Smooth muscle cell (in vitro differentiated cells): ENCODE results near the gene DNAH17. TPM values are rescaled to one million over a fixed set of nuclear protein-coding genes. Genes with fewer than 3 reads are reported as not detected.

Experiments
- DNase-seq: peaks from one replicate; lab custom pipeline; 2025; ENCODE audit not compliant: unreplicated experiment; lab: John Stamatoyannopoulos, UW
- H2AFZ ChIP-seq: fragments of 200-600 bp; sonication (generic); 2 replicates; pipeline ENCODE4 v1.6.0; 2016; ENCODE audit warnings: antibody characterized with exemption, low read depth, mild to moderate bottlenecking
- H3F3A ChIP-seq: fragments of 200-600 bp; sonication (generic); 2 replicates; pipeline ENCODE4 v1.6.0; 2017; ENCODE audit warnings: antibody characterized with exemption, low read depth
- H3K27ac ChIP-seq: fragments of 200-600 bp; sonication (generic); 2 replicates; pipeline ENCODE4 v1.5.1; 2016; ENCODE audit warnings: low read depth, mild to moderate bottlenecking
- H3K27me3 ChIP-seq: fragments of 200-600 bp; sonication (generic); 2 replicates; pipeline ENCODE4 v1.6.1; 2016; ENCODE audit warnings: low read depth, mild to moderate bottlenecking
- H3K36me3 ChIP-seq: fragments of 200-600 bp; sonication (generic); 2 replicates; pipeline ENCODE4 v1.5.1; 2016; ENCODE audit warnings: low read depth
- H3K4me1 ChIP-seq: fragments of 200-600 bp; sonication (generic); 2 replicates; pipeline ENCODE4 v1.5.1; 2016; ENCODE audit warnings: low read depth
- H3K4me2 ChIP-seq: fragments of 200-600 bp; sonication (generic); 2 replicates; pipeline ENCODE4 v1.6.0; 2016; ENCODE audit warnings: mild to moderate bottlenecking
- H3K4me3 ChIP-seq: fragments of 200-600 bp; sonication (generic); 2 replicates; pipeline ENCODE4 v1.5.1; 2016; ENCODE audit warnings: mild to moderate bottlenecking
- H3K79me2 ChIP-seq: fragments of 200-600 bp; sonication (generic); 2 replicates; pipeline ENCODE4 v1.6.0; 2016; ENCODE audit warnings: low read depth, mild to moderate bottlenecking
- H3K9ac ChIP-seq: fragments of 200-600 bp; sonication (generic); 2 replicates; pipeline ENCODE4 v1.6.0; 2016; ENCODE audit warnings: low read depth
- H3K9me3 ChIP-seq: fragments of 200-600 bp; sonication (generic); replicated peaks from 2 replicates; pipeline ENCODE4 v1.5.1; 2016; ENCODE audit warnings: low read depth
- H4K20me1 ChIP-seq: fragments of 200-600 bp; sonication (generic); 2 replicates; pipeline ENCODE4 v1.6.0; 2016; ENCODE audit warnings: low read depth
- WGBS: methylation state at CpG from one replicate; pipeline ENCODE4 v1.1.7; 2016; ENCODE audit warnings: low lambda C conversion rate; 5-methylcytosine and 5-hydroxymethylcytosine counted together
- polyA plus RNA-seq: library from polyadenylated mRNA; unstranded; fragments of >200 nt; fragmentation: Nextera tagmentation; extraction: Ambion mirVana; gene quantifications from 2 replicates; pipeline ENCODE4 v1.2.1, GENCODE V29; 2016
- total RNA-seq: library from RNA; depleted of rRNA; stranded (reverse); fragments of >200 nt; gene quantifications from 2 replicates; pipeline ENCODE4 v1.2.3, GENCODE V29; 2014
- TF ChIP-seq, protein P1 (sequence below): fragments of 200-600 bp; sonication (generic); IDR thresholded peaks from 2 replicates; pipeline ENCODE4 v1.5.1; 2017; ENCODE audit warnings: borderline replicate concordance, mild to moderate bottlenecking, antibody characterized with exemption; ENCODE audit not compliant: insufficient read depth, poor library complexity, severe bottlenecking

Gene DNAH17
- total and polyA plus RNA-seq, 2 experiments from 2014 or later = 0.18 to 0.98 TPM

DNA sequence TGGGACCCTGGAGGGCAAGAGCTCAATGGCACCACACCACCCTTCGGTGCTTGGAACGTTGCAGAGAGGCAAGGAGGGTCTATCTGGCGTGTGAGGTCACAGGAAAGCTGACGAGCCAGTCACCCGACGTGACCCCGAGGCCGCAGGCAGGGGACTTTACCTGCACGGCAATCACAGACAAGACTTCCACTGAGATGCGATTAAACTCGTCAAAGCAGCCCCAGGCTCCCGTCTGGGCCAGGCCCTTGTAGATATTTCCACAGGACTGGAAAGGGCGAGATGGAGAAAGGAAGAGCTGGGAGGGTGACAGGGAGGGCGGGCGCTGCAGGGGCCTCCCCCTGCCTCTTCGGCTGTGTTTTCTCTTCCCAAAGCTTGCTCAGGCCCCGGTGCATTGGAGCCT is 78.3 kb downstream of the DNAH17 start:
- Histone ChIP-seq H3K27me3 (no peaks in the 10 kb centered on the region), H3K4me3 (no peak overlapping the region), H3K4me1 (no peaks in the 10 kb centered on the region), H3K9ac (no peak overlapping the region), H2AFZ (no peak overlapping the region), H3K9me3 (no peaks in the 10 kb centered on the region), H3K79me2 (no peaks in the 10 kb centered on the region), H3K27ac (no peak overlapping the region), H4K20me1 (no peaks in the 10 kb centered on the region), H3F3A (no peaks in the 10 kb centered on the region), H3K4me2 (no peak overlapping the region), H3K36me3 (no peaks in the 10 kb centered on the region)
- TF ChIP-seq, protein P1, sequence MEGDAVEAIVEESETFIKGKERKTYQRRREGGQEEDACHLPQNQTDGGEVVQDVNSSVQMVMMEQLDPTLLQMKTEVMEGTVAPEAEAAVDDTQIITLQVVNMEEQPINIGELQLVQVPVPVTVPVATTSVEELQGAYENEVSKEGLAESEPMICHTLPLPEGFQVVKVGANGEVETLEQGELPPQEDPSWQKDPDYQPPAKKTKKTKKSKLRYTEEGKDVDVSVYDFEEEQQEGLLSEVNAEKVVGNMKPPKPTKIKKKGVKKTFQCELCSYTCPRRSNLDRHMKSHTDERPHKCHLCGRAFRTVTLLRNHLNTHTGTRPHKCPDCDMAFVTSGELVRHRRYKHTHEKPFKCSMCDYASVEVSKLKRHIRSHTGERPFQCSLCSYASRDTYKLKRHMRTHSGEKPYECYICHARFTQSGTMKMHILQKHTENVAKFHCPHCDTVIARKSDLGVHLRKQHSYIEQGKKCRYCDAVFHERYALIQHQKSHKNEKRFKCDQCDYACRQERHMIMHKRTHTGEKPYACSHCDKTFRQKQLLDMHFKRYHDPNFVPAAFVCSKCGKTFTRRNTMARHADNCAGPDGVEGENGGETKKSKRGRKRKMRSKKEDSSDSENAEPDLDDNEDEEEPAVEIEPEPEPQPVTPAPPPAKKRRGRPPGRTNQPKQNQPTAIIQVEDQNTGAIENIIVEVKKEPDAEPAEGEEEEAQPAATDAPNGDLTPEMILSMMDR = no peak
- 61% methylated on average over 14 of the region's 17 CpGs for WGBS
- DNase-seq = no peak

DNA sequence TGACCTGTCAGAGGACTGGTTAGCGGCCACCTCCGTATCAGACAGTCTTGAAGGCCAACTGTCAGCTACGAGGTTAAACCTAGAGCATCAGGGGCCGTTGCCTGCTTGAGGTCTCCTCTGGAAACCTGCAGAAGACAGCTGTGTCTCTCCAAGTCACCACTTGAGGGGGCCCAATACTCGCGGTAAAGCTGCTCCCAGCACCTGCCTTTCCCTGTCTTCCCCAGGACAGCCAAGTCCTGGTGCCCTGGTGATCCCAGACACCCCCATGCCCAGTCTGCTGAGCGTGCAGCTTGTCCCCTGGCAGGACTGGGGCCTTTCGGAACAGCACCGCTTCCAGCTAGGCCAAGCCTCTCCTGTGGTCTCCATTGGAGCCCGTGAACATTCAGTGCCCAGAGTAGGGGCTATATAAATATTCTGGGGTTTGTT is 80.1 kb downstream of the DNAH17 start:
- DNase-seq = peak; percentile 25
- TF ChIP-seq, protein P1 = peak; percentile 78
- Histone ChIP-seq H3K27me3 (no peaks in the 10 kb centered on the region), H3F3A (no peaks in the 10 kb centered on the region), H4K20me1 (no peaks in the 10 kb centered on the region), H3K4me3 (no peak overlapping the region), H3K27ac (no peak overlapping the region), H2AFZ (no peak overlapping the region), H3K9ac (no peak overlapping the region), H3K4me1 (no peaks in the 10 kb centered on the region), H3K36me3 (no peaks in the 10 kb centered on the region), H3K4me2 (no peak overlapping the region), H3K9me3 (no peaks in the 10 kb centered on the region), H3K79me2 (no peaks in the 10 kb centered on the region)
- 26% methylated on average over 10 of the region's 10 CpGs for WGBS

DNA sequence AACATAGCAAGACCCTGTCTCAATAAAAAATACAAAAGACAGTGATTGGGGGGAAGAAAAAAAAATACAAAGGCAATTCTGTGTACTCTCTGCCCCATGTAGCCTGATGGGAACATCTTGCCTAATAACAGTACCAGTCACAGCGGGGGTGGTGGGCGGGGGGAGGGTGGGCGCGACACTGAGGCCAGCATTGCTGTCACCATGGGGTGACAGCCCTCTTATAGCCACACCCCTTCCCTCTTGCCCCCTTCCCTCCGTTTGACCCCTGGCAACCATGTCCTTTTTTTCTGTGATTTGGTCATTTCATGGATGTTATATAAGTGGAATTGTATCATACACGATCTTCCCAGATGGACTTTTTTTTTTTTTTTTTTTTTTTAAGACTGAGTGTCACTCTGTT is 80.9 kb downstream of the DNAH17 start:
- Histone ChIP-seq H3K4me3 (no peak overlapping the region), H3F3A (no peaks in the 10 kb centered on the region), H3K27ac (no peak overlapping the region), H3K79me2 (no peaks in the 10 kb centered on the region), H3K27me3 (no peaks in the 10 kb centered on the region), H3K9ac (no peak overlapping the region), H3K4me2 (no peak overlapping the region), H3K9me3 (no peaks in the 10 kb centered on the region), H4K20me1 (no peaks in the 10 kb centered on the region), H3K36me3 (no peaks in the 10 kb centered on the region), H3K4me1 (no peaks in the 10 kb centered on the region), H2AFZ (no peak overlapping the region)
- no peak for DNase-seq
- WGBS = 83% methylated on average over 4 of the region's 6 CpGs
- TF ChIP-seq, protein P1 = no peak

DNA sequence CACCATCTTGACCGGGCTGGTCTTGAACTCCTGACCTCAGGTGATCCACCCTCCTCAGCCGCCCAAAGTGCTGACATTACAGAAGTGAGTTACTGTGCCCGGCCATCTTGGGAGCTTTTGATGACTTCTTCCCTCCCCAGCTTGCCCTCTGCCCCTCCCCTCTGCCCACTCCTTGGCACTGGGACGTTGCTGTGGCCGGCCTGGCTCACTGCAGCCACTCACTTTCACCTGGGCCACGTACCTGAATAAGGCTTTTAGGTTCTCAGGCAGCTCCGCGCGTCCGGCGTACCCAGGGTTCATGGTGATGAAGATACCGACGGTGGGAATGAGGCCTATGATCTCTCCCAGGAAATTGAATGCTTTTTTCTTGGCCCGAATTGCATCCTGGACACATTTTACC is 81.6 kb downstream of the DNAH17 start:
- H3K9ac ChIP-seq = no peak overlapping the region
- H2AFZ ChIP-seq = no peak overlapping the region

More for the DNA sequence above, 81.6 kb downstream of the DNAH17 start:
- Histone ChIP-seq H4K20me1 (no peaks in the 10 kb centered on the region), H3K4me2 (no peak overlapping the region), H3K36me3 (no peaks in the 10 kb centered on the region), H3F3A (no peaks in the 10 kb centered on the region), H3K27me3 (no peaks in the 10 kb centered on the region), H3K4me1 (no peaks in the 10 kb centered on the region), H3K4me3 (no peak overlapping the region), H3K79me2 (no peaks in the 10 kb centered on the region), H3K27ac (no peak overlapping the region), H3K9me3 (no peaks in the 10 kb centered on the region)
- TF ChIP-seq, protein P1 = no peak
- 91% methylated on average over 14 of the region's 14 CpGs for WGBS
- no peak for DNase-seq
